Right lobe of liver (tissue), 6 donors: ENCODE measurements around the gene MYO9A. TPM values are rescaled to one million over a fixed set of nuclear protein-coding genes. Genes with fewer than 3 reads are reported as not detected.

ENCODE experiments used
- ATAC-seq, 4 donors: fragments of 200-7000 bp; cut with Tn5 transposase; one replicate each; pipeline ENCODE4 v1.9.1; 2020; ENCODE audit warnings: mild to moderate bottlenecking in 4 of 4, moderate library complexity in 4 of 4
- DNase-seq, 3 donors: peaks; one replicate each; pipeline ENCODE4 v3.0.0-alpha.2; 2020
- H3K27ac ChIP-seq, 3 donors: fragments of 200-600 bp; one replicate each; pipeline ENCODE4 v1.8.0; 2022
- H3K27me3 ChIP-seq, 2 donors: fragments of 200-600 bp; one replicate each; pipeline ENCODE4 v1.8.0; 2022
- H3K36me3 ChIP-seq, 4 donors: fragments of 200-600 bp; sonication (generic) in 1 of 4; one replicate each; pipeline versions ENCODE4 v1.5.1 to v1.8.0; 2017 to 2022; ENCODE audit warnings: control low read depth in 1 of 4
- H3K4me1 ChIP-seq, 4 donors: fragments of 200-600 bp; sonication (generic) in 1 of 4; one replicate each; pipeline versions ENCODE4 v1.5.1 to v1.8.0; 2017 to 2022; ENCODE audit warnings: control low read depth in 1 of 4
- H3K4me3 ChIP-seq, 3 donors: fragments of 200-600 bp; one replicate each; pipeline ENCODE4 v1.8.0; 2022
- H3K9me3 ChIP-seq, 4 donors: fragments of 200-600 bp; sonication (generic) in 1 of 4; one replicate each; pipeline versions ENCODE4 v1.5.1 to v1.8.0; 2017 to 2022; ENCODE audit warnings: control low read depth in 1 of 4
- POLR2A ChIP-seq: fragments of 450-650 bp; IDR thresholded peaks from one replicate; pipeline ENCODE4 v1.6.1; 2017; ENCODE audit warnings: antibody characterized with exemption, mild to moderate bottlenecking
- WGBS: methylation state at CpG from one replicate; pipeline ENCODE4 v1.1.6; 2018; ENCODE audit warnings: low coverage, low lambda C conversion rate; ENCODE audit not compliant: insufficient coverage; ENCODE audit errors: missing lambda C conversion rate; 5-methylcytosine and 5-hydroxymethylcytosine counted together
- intact Hi-C, 2 donors: fragments of 100-400 bp; cut with DNase I; formaldehyde crosslinking; loops; one replicate each; pipeline versions ENCODE4 v1.11.2 to v1.14.1; 2022
- total RNA-seq, 6 experiments: library from RNA; depleted of rRNA in 2 of 6; stranded (reverse); fragments of >200 nt in 2 of 6; fragmentation: NEBNext Ultra II Directional in 3 of 6; extraction: Animal tissue kit (Norgen Biotek cat#: 25700) in 3 of 6; gene quantifications; one replicate each; pipeline versions ENCODE4 v1.1.0 to v1.2.4, GENCODE V29; 2016 to 2023
- TF ChIP-seq, protein P1 (sequence below), 4 donors: fragments of 200-600 bp in 3 of 4; fragments of 450-650 bp in 1 of 4; IDR thresholded peaks; one replicate each; pipeline versions ENCODE4 v1.5.1 to v1.8.0; 2016 to 2022; ENCODE audit warnings: antibody characterized with exemption in 4 of 4, mild to moderate bottlenecking in 2 of 4
- donor health status: DM: no; HTN: yes; CAD: no.
- donor health status: DM: no; HTN: no; CAD: no.
- donor health status: DM: no; HTN: no; CAD: no.
- donor health status: DM: no; HTN: yes; CAD: no.
- donor health status: DM: no; HTN: yes; CAD: no.

Gene MYO9A
- total RNA-seq, 6 experiments from 2014 or later: 5.6 to 10.4 (median 8.5) TPM

DNA sequence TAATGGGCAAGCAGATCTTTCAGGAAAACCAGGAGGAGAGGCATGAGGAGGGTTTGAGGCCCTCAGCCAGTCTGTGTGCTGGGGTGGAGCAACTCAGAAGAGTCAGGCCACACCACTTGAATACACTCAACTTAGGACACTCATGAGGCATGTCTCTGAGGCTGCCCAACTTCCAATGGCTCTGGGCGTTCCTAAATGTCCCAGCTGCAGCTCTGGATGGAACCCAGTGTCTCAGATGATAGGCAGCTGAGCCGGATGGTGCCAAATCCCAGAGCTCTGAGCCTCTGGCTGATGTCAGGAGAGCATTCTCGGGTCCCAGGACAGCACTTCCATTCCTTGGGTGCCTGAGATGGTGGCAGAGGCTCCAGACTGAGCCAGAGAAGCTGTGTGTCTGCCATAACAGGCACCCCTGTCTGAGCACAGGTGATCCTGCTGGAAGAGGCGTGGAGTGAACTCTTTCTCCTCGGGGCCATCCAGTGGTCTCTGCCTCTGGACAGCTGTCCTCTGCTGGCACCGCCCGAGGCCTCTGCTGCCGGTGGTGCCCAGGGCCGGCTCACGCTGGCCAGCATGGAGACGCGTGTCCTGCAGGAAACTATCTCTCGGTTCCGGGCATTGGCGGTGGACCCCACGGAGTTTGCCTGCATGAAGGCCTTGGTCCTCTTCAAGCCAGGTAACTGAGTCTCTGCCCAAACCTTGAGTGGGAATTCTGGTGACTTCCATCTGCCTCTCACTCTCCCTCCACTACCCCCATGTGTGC, 304.8 kb downstream of the MYO9A start:
- Histone ChIP-seq H3K4me1 (no peaks in the 10 kb centered on the region), H3K36me3 (no peaks in the 10 kb centered on the region), H3K9me3 (no peaks in the 10 kb centered on the region), H3K27me3 (no peaks in the 10 kb centered on the region), H3K4me3 (no peak overlapping the region), H3K27ac (no peak overlapping the region)
- intact Hi-C loops: no loop called here
- ATAC-seq (no peak), DNase-seq (no peak)
- WGBS: no CpG with 5 or more reads among the region's 16 CpGs
- no peak for TF ChIP-seq POLR2A
- TF ChIP-seq, protein P1, sequence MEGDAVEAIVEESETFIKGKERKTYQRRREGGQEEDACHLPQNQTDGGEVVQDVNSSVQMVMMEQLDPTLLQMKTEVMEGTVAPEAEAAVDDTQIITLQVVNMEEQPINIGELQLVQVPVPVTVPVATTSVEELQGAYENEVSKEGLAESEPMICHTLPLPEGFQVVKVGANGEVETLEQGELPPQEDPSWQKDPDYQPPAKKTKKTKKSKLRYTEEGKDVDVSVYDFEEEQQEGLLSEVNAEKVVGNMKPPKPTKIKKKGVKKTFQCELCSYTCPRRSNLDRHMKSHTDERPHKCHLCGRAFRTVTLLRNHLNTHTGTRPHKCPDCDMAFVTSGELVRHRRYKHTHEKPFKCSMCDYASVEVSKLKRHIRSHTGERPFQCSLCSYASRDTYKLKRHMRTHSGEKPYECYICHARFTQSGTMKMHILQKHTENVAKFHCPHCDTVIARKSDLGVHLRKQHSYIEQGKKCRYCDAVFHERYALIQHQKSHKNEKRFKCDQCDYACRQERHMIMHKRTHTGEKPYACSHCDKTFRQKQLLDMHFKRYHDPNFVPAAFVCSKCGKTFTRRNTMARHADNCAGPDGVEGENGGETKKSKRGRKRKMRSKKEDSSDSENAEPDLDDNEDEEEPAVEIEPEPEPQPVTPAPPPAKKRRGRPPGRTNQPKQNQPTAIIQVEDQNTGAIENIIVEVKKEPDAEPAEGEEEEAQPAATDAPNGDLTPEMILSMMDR (IDR thresholded peaks at IDR 0.05): no peak

DNA sequence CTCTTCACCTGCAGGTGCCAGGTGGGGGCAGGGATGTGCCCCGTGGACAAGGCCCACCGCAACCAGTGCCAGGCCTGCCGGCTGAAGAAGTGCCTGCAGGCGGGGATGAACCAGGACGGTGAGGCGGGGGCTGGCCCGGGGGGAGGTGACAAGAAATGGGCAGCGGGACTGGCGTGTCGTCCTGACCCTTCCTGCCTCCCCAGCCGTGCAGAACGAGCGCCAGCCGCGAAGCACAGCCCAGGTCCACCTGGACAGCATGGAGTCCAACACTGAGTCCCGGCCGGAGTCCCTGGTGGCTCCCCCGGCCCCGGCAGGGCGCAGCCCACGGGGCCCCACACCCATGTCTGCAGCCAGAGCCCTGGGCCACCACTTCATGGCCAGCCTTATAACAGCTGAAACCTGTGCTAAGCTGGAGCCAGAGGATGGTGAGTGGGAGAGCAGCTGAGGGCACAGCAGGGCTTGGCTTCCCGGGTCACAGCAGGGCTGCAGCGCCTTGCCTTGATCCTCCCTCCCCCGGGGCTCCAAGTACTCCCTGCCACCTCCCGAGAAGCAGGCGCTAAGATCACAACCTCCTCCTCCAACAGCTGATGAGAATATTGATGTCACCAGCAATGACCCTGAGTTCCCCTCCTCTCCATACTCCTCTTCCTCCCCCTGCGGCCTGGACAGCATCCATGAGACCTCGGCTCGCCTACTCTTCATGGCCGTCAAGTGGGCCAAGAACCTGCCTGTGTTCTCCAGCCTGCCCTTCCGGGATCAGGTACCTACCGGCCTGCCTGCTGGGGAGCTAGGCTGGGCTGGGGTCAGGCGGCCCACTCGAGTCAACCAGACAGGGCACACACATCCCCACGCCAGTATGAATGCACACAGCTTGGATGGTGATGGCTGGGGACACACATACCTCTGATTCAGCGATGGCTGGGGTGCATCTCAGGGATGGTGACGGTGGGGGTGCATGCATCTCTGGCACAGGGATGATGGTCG, 305.9 kb downstream of the MYO9A start:
- WGBS: 67% methylated on average over 1 of the region's 38 CpGs
- no peak overlapping the region for H3K27ac ChIP-seq
- no peaks in the 10 kb centered on the region for H3K4me1 ChIP-seq
- TF ChIP-seq POLR2A: no peak
- TF ChIP-seq, protein P1 (IDR thresholded peaks at IDR 0.05): no peak
- ATAC-seq (no peak), DNase-seq (no peak)
- no peaks in the 10 kb centered on the region for H3K36me3 ChIP-seq
- no peaks in the 10 kb centered on the region for H3K9me3 ChIP-seq
- H3K4me3 ChIP-seq: no peak overlapping the region
- H3K27me3 ChIP-seq: no peaks in the 10 kb centered on the region
- intact Hi-C loops: no loop called here

GRCh38 chr15:71811036-71811736, 306.8 kb downstream of the MYO9A start:
- intact Hi-C loops: no loop called here
- TF ChIP-seq POLR2A: no peak
- TF ChIP-seq, protein P1 (IDR thresholded peaks at IDR 0.05): no peak
- 73% methylated on average over 6 of the region's 27 CpGs for WGBS

GRCh38 chr15:71810256-71811035, 307.5 kb downstream of the MYO9A start, which contains the start of gene NR2E3:
Gene NR2E3 (plus strand): TSS chr15:71810554. CDS start chr15:71810744, 190 bp downstream.
- no peaks in the 10 kb centered on the region for H3K9me3 ChIP-seq
- no peaks in the 10 kb centered on the region for H3K27me3 ChIP-seq
- H3K4me3 ChIP-seq: no peak within 1 kb of the TSS
- WGBS: 63% methylated on average over 4 of the region's 16 CpGs
- no peak within 1 kb of the TSS for H3K27ac ChIP-seq
- ATAC-seq: no peak
- H3K4me1 ChIP-seq: no peaks in the 10 kb centered on the region
- no peak for DNase-seq
- no peak for TF ChIP-seq POLR2A
- H3K36me3 ChIP-seq: no peaks in the 10 kb centered on the region
- intact Hi-C loops: no loop called here

More at GRCh38 chr15:71811036-71811736, 306.8 kb downstream of the MYO9A start:
- Histone ChIP-seq H3K27ac (no peak overlapping the region), H3K36me3 (no peaks in the 10 kb centered on the region), H3K9me3 (no peaks in the 10 kb centered on the region), H3K4me3 (no peak overlapping the region), H3K4me1 (no peaks in the 10 kb centered on the region), H3K27me3 (no peaks in the 10 kb centered on the region)
- no peak for DNase-seq
- no peak for ATAC-seq
